ENCODE data around the gene PHAF1.

DNA sequence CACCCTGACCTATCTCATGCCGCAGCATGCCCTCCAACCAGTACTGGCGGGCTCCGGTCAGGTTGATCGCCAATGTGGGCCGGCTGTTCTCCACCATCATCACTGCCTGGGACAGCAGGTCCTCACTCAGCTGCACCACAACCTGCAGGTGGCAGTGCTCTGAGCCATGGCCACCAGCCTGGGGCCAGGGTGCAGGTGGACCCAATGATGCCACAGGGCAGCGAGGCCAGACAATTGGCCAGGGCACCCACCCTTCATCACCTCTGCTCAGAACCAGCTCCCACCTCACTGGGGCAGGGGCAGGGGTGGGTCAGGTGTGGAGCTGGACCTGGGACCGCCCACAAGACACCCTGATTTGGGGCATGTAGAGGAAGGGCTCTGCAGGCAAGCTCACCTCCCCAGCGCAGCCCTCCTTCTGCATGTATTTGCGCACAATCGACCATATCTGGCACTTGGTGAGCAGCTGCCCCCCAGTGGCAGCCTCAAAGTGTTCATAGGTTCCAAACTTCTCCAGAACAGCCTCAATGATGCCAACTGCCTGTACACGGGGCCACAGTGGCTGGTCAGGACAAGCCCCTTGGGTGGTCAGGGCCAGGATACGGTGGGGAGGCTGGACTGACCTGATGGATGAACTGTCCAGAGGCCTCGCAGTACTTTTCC lies 69.8 kb downstream of the PHAF1 start:
- TF ChIP-seq, protein P1, sequence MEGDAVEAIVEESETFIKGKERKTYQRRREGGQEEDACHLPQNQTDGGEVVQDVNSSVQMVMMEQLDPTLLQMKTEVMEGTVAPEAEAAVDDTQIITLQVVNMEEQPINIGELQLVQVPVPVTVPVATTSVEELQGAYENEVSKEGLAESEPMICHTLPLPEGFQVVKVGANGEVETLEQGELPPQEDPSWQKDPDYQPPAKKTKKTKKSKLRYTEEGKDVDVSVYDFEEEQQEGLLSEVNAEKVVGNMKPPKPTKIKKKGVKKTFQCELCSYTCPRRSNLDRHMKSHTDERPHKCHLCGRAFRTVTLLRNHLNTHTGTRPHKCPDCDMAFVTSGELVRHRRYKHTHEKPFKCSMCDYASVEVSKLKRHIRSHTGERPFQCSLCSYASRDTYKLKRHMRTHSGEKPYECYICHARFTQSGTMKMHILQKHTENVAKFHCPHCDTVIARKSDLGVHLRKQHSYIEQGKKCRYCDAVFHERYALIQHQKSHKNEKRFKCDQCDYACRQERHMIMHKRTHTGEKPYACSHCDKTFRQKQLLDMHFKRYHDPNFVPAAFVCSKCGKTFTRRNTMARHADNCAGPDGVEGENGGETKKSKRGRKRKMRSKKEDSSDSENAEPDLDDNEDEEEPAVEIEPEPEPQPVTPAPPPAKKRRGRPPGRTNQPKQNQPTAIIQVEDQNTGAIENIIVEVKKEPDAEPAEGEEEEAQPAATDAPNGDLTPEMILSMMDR (IDR thresholded peaks at IDR 0.05) = peak; percentile 60
- TF ChIP-seq ZFX (IDR thresholded peaks at IDR 0.05; ENCODE audit: borderline replicate concordance) = no peak
